SK-N-MC (cell line): Measurements from ENCODE around the gene CAMK2A.

Source experiments
- EZH2 ChIP-seq: fragments of 200-600 bp; sonication (generic); IDR thresholded peaks from one replicate; pipeline ENCODE4 v1.6.1; 2017; ENCODE audit warnings: antibody characterized with exemption
- FOXP2 ChIP-seq: optimal IDR thresholded peaks from 2 replicates; pipeline ENCODE3; 2011; ENCODE audit warnings: mild to moderate bottlenecking, moderate library complexity; ENCODE audit not compliant: insufficient read depth; ENCODE audit errors: extremely low read length, control extremely low read depth
- POLR2AphosphoS5 ChIP-seq: IDR thresholded peaks from 2 replicates; pipeline ENCODE4 v1.6.1; 2012; ENCODE audit warnings: mild to moderate bottlenecking, low read depth, low read length, borderline replicate concordance

DNA sequence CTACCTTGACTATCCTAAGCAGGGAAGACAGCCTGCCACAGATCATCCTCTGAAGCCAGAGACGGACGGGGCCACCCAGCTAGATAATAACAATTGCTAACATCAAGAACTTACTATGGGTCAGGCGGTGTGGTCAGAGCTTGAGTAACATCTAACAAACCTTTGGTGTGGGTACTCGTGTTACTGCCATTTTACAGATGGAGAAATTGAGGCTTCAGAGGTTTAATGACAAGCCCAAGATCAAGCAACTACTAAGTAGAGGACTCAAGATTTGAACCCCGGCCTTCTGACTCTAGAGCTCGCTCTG, 29.9 kb upstream of the CAMK2A start:
- TF ChIP-seq POLR2AphosphoS5 (no peak), EZH2 (no peak), FOXP2 (no peak)
